Liver (tissue), 3 donors: ENCODE measurements around the gene RPA3.

Experiments used
- CTCF ChIP-seq: fragments of 150-350 bp; IDR thresholded peaks from 2 replicates; pipeline ENCODE4 v1.5.1; 2017; ENCODE audit warnings: improper control_type of control experiment, low read depth, low read length; ENCODE audit not compliant: missing input control
- EGR1 ChIP-seq, 2 donors: IDR thresholded peaks; 2 replicates each; pipeline ENCODE4 v1.6.1; 2016 to 2018; ENCODE audit warnings: antibody characterized with exemption in 2 of 2, low read depth in 2 of 2
- GABPA ChIP-seq, 2 donors: IDR thresholded peaks in 1 of 2; conservative IDR thresholded peaks in 1 of 2; 2 replicates each; pipeline ENCODE4 v1.6.1; 2016; ENCODE audit warnings: antibody characterized with exemption in 2 of 2, mild to moderate bottlenecking in 1 of 2, moderate library complexity in 1 of 2
- MAX ChIP-seq: IDR thresholded peaks from 2 replicates; pipeline ENCODE4 v1.6.1; 2016; ENCODE audit warnings: antibody characterized with exemption
- RAD21 ChIP-seq, 2 donors: IDR thresholded peaks; 2 replicates each; pipeline ENCODE4 v1.6.1; 2016; ENCODE audit warnings: antibody characterized with exemption in 2 of 2, mild to moderate bottlenecking in 2 of 2
- REST ChIP-seq: IDR thresholded peaks from 2 replicates; pipeline ENCODE4 v1.6.1; 2016; ENCODE audit warnings: antibody characterized with exemption, mild to moderate bottlenecking
- RXRA ChIP-seq, 2 donors: IDR thresholded peaks; 2 replicates each; pipeline ENCODE4 v1.6.1; 2017 to 2018; ENCODE audit warnings: antibody characterized with exemption in 2 of 2, mild to moderate bottlenecking in 1 of 2
- TAF1 ChIP-seq: conservative IDR thresholded peaks from 2 replicates; pipeline ENCODE4 v1.6.1; 2016; ENCODE audit warnings: antibody characterized with exemption, mild to moderate bottlenecking
- YY1 ChIP-seq: IDR thresholded peaks from 2 replicates; pipeline ENCODE4 v1.6.1; 2016; ENCODE audit warnings: antibody characterized with exemption, mild to moderate bottlenecking
- ZBTB33 ChIP-seq: IDR thresholded peaks from 2 replicates; pipeline ENCODE4 v1.6.1; 2016; ENCODE audit warnings: antibody characterized with exemption
- donor health status: healthy.
- donor health status: healthy.

GRCh38 chr7:7664291-7664690 is 54.1 kb downstream of the RPA3 start:
- TF ChIP-seq EGR1 (IDR thresholded peaks at IDR 0.05; ENCODE audit: low read depth in 2 of 2) (no peak), MAX (no peak), CTCF (no peak), RAD21 (IDR thresholded peaks at IDR 0.05) (no peak), GABPA (IDR thresholded peaks at IDR 0.05 in 1 of 2, conservative IDR thresholded peaks at IDR 0.05 in 1 of 2) (no peak), YY1 (no peak), TAF1 (no peak), RXRA (IDR thresholded peaks at IDR 0.05) (no peak), REST (no peak), ZBTB33 (no peak)
